ENCODE results near the gene TNFRSF25.

GRCh38 chr1:6450943-6451373, 15.0 kb downstream of the TNFRSF25 start:
- no peak for TF ChIP-seq GATA2 (IDR thresholded peaks at IDR 0.05; ENCODE audit: low read depth, low read length)
- no peak for TF ChIP-seq GATA3 (IDR thresholded peaks at IDR 0.05; ENCODE audit: low read depth, low read length)
